DOHH2 (cell line): ENCODE data around the gene IRS1.

ENCODE experiments used
- H3F3A ChIP-seq: fragments of 200-600 bp; sonication (generic), shearing (Covaris generic); 2 replicates; pipeline ENCODE4 v1.6.0; 2016; ENCODE audit warnings: antibody characterized with exemption, mild to moderate bottlenecking; ENCODE audit not compliant: control insufficient read depth, insufficient read depth
- H3K27ac ChIP-seq: fragments of 200-600 bp; sonication (generic); 2 replicates; pipeline ENCODE4 v1.5.1; 2014; ENCODE audit warnings: low read depth, mild to moderate bottlenecking, low read length, moderate library complexity
- H3K27me3 ChIP-seq: fragments of 200-600 bp; sonication (generic); 2 replicates; pipeline ENCODE4 v1.6.1; 2014; ENCODE audit warnings: mild to moderate bottlenecking, low read length, mixed read lengths; ENCODE audit not compliant: control insufficient read depth
- H3K36me3 ChIP-seq: fragments of 200-600 bp; sonication (generic); 2 replicates; pipeline ENCODE4 v1.6.1; 2014; ENCODE audit warnings: mild to moderate bottlenecking, low read length, moderate library complexity, mixed read lengths; ENCODE audit not compliant: control insufficient read depth
- H3K4me1 ChIP-seq: fragments of 200-600 bp; sonication (generic); 2 replicates; pipeline ENCODE4 v1.6.1; 2014; ENCODE audit warnings: mild to moderate bottlenecking, low read length, mixed read lengths; ENCODE audit not compliant: control insufficient read depth
- H3K4me2 ChIP-seq: fragments of 200-600 bp; sonication (generic); 2 replicates; pipeline ENCODE4 v1.6.0; 2014; ENCODE audit warnings: mild to moderate bottlenecking, low read length, moderate library complexity
- H3K4me3 ChIP-seq: fragments of 200-600 bp; sonication (generic); 2 replicates; pipeline ENCODE4 v1.5.1; 2014; ENCODE audit warnings: mild to moderate bottlenecking, low read length, mixed read lengths
- H3K79me2 ChIP-seq: fragments of 200-600 bp; sonication (generic); 2 replicates; pipeline ENCODE4 v1.6.1; 2014; ENCODE audit warnings: mild to moderate bottlenecking, low read length, mixed read lengths; ENCODE audit not compliant: control insufficient read depth
- H3K9me2 ChIP-seq: fragments of 200-600 bp; sonication (generic); replicated peaks from 2 replicates; pipeline ENCODE4 v1.6.1; 2014; ENCODE audit warnings: mild to moderate bottlenecking, low read length, mixed read lengths; ENCODE audit not compliant: control insufficient read depth
- H3K9me3 ChIP-seq: fragments of 200-600 bp; sonication (generic); 2 replicates; pipeline ENCODE4 v1.6.1; 2014; ENCODE audit warnings: antibody characterized with exemption, low read length, mixed read lengths; ENCODE audit not compliant: control insufficient read depth, insufficient read depth
- H4K20me1 ChIP-seq: fragments of 200-600 bp; sonication (generic); 2 replicates; pipeline ENCODE4 v1.6.0; 2014; ENCODE audit warnings: low read depth, mild to moderate bottlenecking, antibody characterized with exemption, low read length, moderate library complexity; ENCODE audit not compliant: control insufficient read depth, insufficient read depth
- CTCF ChIP-seq: fragments of 200-600 bp; sonication (generic); IDR thresholded peaks from one replicate; pipeline ENCODE4 v1.5.1; 2014; ENCODE audit warnings: antibody characterized with exemption, mild to moderate bottlenecking, low read depth, low read length; ENCODE audit not compliant: poor library complexity, severe bottlenecking
- EZH2phosphoT487 ChIP-seq: fragments of 200-600 bp; sonication (generic); IDR thresholded peaks from 2 replicates; pipeline ENCODE4 v1.6.1; 2017; ENCODE audit warnings: borderline replicate concordance, mild to moderate bottlenecking, antibody characterized with exemption, low read length, moderate library complexity, mixed read lengths

IRS1 gene

DNA sequence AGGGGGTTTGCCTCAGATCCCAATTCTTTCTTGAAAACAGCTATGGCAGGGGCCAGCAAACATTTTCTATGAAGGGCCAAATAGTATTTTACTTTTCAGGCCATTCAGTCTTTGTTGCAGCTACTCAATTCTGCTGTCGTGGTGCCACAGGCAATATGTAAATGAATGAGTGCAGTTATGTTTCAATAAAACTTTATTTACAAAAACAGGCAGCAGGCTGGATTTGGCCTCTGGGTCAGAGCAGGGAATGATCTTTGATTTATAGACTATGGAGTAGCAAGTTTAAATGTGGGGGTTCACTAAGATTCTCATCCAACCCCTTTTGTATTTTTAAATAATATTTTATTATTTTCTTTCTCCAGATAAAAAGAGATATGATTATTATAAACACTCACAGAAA lies 72.4 kb downstream of the IRS1 start:
- Histone ChIP-seq H3K4me3 (no peak overlapping the region), H3K27me3 (0 out of 2 replicates have a peak, but pooled peaks cover 3% of the 10 kb centered on the region), H3K36me3 (no peaks in the 10 kb centered on the region), H3K9me3 (no peaks in the 10 kb centered on the region), H3K9me2 (no peaks in the 10 kb centered on the region), H3K79me2 (no peaks in the 10 kb centered on the region), H4K20me1 (no peaks in the 10 kb centered on the region), H3F3A (no peaks in the 10 kb centered on the region), H3K4me2 (no peak overlapping the region), H3K27ac (no peak overlapping the region), H3K4me1 (no peaks in the 10 kb centered on the region)
- TF ChIP-seq CTCF (no peak), EZH2phosphoT487 (no peak)

DNA sequence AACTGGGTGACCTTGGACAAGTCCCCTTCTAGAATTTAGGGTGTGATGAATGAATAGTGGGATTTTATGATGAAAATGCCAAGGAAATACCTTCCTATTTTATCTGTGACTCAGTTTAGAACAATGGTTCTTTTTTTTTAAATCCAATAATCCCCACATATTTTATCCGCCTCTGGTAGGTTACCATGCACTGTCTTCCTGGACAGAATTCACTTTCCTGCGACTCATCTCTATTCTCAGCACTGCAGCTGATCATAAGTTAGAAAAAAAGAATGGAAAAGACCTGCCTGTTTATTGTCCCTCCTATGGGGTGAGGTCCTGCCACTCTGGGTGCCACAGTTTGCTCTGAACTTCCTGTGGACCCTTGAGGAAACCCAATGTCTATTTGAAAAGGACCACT lies 73.1 kb downstream of the IRS1 start:
- no peak overlapping the region for H3K27ac ChIP-seq
- H3F3A ChIP-seq: no peaks in the 10 kb centered on the region
- no peaks in the 10 kb centered on the region for H3K4me1 ChIP-seq
- no peaks in the 10 kb centered on the region for H3K36me3 ChIP-seq
- H3K4me2 ChIP-seq: no peak overlapping the region
- H3K79me2 ChIP-seq: no peaks in the 10 kb centered on the region
- no peak for TF ChIP-seq EZH2phosphoT487
- TF ChIP-seq CTCF: no peak
- no peak overlapping the region for H3K4me3 ChIP-seq
- H4K20me1 ChIP-seq: no peaks in the 10 kb centered on the region
- no peaks in the 10 kb centered on the region for H3K9me3 ChIP-seq
- H3K9me2 ChIP-seq: no peaks in the 10 kb centered on the region
- 0 out of 2 replicates have a peak, but pooled peaks cover 3% of the 10 kb centered on the region for H3K27me3 ChIP-seq

DNA sequence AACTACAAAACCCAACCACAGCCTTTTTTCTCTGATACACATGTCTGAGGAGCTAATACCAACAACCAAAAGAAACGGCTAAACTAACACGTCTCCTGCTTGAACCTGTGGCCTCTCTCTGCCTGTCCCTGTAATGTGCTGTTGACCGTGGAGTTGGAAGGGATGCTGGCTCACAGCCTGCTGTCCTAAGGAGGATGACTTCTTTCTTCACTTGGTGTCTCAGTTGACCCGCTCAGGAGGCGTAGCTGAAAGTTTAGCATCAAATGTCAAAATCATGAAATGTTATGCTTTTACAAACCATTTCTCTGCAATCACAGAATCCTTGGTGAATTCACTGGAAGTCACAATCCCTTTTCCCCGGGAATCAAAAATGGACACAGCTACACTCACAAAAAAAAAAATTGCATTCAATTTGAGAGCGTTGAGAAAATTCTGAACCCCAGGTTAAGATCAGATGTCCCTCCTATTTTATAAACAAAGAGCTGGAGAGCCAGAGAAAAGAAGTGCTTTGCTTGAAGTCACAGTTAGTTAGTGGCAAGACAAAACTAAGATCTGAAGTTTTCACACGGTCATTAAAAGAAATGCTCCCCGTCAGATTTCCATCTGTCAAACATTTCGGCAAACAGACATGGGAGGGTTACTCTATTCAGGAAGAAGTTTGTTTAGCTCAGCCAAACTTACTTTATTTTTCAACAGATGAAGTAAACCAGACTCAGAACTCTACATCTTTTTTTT lies 74.3 kb downstream of the IRS1 start:
- H3F3A ChIP-seq: no peaks in the 10 kb centered on the region
- no peaks in the 10 kb centered on the region for H3K36me3 ChIP-seq
- no peak overlapping the region for H3K4me3 ChIP-seq
- H3K27ac ChIP-seq: no peak overlapping the region
- H3K4me1 ChIP-seq: no peaks in the 10 kb centered on the region
- no peaks in the 10 kb centered on the region for H3K79me2 ChIP-seq
- no peaks in the 10 kb centered on the region for H4K20me1 ChIP-seq
- 0 out of 2 replicates have a peak, but pooled peaks cover 3% of the 10 kb centered on the region for H3K27me3 ChIP-seq
- H3K9me3 ChIP-seq: no peaks in the 10 kb centered on the region
- no peak for TF ChIP-seq EZH2phosphoT487
- no peak for TF ChIP-seq CTCF
- H3K4me2 ChIP-seq: no peak overlapping the region
- no peaks in the 10 kb centered on the region for H3K9me2 ChIP-seq
